ENCODE results near the gene BIRC3.

The BIRC3 gene

DNA sequence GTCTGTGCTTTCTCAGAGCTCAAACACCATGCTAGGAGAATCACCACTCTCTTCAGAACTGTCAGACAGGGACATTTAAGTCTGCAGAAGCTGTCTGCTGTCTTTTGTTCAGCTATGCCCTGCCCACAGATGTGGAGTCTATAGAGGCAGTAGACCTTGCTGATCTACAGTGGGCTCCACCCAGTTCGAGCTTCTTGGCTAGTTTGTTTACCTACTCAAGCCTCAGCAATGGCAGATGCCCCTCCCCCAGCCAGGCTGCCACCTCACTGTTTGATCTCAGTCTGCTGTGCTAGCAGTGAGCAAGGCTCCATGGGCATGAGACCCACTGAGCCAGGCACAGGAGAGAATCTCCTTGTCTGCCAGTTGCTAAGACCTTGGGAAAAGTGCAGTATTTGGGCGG, 16.4 kb upstream of the BIRC3 start:
- peak; percentile 74 for DNase-seq

DNA sequence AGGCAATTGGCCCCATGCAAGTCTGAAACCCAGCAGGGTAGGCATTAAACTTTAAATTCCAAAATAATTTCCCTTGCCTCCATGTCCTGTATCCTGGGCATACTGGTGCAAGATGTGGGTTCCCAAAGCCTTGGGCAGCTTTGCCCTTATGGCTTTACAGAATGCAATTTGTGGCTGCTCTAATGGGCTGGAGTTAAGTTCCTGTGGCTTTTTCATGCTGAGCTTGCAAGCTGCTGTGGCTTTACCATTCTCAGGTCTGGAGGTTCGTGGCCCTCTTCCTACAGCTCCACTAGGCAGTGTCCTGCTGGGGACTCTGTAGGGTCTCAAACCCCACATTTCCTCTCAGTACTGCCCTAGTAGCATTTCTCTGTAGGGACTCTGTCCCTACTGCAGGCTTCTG, 15.0 kb upstream of the BIRC3 start:
- DNase-seq = no peak

DNA sequence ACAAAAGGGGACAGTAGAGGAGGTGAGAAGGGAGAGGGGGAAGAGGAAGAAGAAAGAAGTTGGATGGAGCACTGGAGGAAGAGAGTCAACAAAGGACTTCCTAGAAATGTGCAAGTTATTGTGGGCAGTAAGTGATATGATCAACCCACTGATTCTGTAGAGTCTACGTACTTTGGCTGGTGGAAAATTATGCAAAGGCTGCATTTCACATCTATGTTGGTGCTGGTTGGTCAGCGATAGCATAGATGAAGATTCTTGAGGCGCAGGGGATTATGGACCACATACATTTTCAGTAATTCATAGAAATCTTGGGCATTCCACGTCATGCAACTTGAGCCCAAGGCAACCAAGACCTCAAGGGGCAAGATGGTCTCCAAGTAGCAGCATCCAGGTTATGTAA, 12.6 kb upstream of the BIRC3 start:
- no peak for DNase-seq

DNA sequence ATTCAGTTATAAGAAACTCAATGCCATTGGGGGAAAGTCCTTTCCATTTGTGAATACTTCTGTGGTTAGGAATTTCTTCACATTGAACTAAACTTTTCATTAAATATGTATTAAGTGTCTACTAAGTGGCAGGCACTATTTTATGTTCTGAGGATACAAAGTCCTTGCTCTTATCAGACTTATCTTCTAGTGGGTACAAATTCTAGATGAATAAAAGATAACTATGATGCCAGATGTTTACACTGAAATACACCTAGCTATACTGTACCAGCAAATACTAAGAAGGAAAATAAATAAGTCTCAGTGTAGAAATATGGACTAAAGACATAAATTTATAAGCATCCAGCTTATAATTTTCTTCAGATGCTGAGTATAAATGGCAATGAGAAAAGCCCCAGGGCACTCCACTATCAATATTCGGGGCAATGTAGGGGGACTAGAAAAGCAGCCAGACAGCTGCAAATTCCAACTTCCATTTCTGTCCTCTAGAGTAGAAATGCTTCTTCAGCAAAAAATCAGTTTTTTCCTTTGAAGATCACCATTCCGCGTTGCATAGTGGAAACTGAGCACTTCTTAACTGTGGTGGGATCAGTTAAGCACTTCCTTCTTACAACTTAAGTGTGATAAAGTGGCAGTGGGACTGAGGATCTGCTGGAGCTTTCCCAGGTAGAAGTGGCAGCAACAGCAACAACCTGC, 11.8 kb upstream of the BIRC3 start:
- DNase-seq = no peak

DNA sequence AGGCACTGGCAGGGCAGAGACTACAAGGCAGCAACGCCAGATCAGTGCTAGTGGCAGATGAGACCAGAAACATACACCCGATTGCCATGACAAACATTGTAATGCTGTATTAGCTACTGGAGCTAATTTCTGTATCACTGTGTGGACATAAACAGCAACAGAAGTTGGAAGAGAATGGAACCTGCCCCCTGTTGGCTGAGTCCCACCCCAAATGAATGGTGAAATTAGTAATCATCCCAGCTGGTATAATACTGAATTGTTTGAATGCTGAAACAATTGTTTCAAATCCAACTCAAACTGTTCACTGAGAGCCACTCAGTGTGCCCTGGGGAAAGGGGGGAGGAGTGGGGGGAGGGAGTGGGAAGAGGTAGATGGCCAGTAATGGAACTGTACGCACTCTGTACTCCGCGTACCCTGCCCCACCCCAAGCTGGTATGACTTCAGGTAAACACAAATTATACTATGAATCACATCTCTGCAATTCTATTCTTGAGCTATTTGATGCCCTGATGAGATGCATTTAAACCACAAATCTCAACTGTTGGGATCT, 11.2 kb upstream of the BIRC3 start:
- no peak for DNase-seq

DNA sequence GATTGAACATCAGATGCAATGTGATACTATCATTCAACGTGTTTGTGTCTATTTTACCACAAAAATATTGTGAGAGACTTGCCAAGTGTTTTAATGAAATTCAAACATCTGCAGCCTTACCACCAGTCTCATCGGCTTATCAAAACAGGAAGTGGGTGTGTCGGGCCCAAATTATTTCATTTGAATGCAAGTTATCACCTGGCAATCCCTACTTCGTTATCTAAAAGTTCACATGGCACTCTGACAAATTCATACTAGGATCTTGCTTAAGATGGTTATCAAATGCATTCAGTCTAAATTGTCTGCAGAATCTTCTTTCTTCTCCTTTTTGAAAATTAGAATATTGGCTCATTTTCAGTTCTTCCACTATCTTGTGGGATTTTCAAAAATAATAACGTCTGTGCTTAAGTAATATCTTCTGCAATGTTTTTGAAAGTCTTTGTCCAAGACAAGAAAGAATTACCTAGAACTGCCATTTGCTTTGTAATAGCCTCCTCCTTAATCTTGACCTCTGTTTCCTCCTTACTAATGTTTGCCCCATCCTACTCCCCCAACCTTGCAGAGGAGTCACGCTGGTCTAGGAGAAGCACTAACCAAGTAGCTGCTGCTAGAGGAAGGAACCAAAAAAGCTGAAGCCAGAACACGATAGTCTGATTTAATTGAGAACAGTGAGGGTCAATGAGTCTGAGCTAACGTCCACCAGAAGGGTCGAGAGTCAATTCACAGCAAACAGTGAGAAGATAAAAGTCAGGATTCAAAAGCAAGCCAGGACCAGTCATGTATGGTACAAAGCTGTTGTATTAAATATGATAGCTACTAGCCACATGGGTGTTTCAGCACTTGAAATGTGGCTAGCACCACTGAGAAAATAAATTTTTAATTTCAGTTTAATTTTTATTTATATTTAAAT, 10.2 kb upstream of the BIRC3 start:
- peak; percentile 66 for DNase-seq

DNA sequence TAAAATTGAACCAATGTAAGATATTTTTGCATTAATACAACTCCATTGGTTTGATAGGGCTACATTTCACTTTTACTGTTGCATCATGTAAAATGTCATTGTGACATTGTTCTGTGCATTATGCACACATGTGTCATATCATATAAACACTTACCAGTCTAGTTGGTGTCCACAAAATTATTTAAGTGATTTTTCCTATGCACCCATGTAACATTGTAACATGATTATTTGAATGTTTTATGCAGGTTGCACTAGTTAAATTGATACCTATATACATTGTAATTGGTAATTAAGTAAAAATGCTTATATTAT, 9.6 kb upstream of the BIRC3 start:
- no peak for DNase-seq

DNA sequence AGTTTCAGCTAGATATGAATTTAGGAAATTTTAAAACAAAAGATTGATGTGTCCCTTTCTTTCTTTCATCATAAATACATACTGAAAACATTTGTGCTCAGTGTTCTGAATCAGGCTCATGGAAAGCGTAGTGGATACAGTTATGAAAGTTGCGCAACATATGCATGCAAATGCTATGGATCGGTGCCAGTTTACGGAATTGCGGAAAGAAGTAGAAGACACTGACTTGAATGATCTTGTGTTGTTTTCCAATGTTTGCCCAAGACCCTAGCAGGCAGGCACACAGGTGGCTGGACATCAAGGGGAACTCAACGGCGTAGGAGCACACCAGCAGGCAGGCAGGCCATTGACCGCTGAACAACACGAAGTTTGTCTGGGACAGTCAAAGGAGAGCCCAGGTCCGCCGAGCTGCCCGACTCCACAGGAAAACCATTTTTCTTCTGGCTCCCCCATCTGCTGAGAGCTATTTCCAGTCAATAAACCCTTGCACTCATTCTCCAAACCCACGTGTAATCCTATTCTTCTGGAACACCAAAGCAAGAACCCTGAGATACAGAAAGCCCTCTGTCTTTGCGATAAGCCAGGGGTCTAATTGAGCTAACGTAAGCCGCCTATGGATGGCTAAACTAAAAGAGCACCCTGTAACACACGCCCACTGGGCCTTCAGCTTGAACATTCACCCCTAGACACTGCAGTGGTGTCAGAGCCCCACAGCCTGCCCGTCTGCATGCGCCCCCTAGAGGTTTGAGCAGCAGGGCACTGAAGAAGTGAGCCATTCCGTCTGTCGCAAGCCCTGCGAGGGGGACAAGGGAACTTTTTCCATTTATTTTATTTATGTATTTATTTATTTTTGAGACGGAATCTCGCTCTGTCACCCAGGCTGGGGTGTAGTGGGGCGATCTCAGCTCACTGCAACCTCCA, 7.4 kb upstream of the BIRC3 start:
- DNase-seq = no peak

DNA sequence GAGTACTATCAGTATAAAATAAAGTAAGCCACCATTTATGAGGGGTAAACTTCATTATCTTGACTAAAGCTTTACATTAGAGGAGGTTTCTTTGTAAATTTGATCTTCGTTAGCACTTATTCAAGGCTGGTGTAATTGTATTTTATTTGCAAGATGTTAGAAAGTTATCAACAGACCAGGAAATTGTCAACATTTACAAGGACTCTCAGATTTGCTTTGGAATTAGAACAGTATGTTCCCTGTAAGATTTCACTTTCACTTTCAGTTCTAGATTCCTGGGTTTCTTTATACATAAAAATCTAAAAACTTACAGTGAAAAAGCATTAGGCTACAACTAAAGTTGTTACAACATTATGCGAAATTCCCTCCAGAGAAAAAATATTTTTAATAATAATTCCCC, 4.6 kb upstream of the BIRC3 start:
- no peak for DNase-seq

DNA sequence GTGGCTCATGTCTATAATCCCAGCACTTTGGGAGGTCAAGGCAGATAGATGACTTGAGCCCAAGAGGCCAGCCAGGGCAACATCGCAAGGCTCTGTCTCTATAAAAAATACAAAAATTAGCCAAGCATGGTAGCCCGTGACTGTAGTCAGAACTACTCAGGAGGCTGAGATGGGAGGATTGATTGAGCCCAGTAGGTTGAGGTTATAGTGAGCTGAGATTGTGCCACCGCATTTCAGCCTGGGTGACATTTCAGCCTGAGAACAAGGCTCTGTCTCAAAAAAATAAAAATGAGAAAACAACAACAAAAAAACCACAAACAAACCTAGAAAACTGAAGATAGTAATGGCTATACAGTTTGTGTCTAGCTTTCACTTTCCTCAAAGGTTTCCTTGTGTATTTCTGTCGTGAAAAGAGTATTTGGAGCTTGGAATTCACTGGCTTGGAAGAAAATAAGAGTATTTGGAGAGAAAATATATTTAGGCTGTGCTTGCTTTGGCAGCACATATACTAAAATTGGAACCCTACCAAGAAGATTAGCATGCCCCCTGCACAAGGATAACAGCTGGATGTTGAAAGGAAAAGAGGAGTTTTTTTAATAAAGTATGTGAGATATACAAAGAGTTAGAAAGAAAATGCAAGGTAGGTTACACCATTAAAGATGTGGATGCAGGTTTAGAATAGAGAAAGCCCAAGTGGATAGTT, 3.9 kb upstream of the BIRC3 start:
- no peak for DNase-seq

DNA sequence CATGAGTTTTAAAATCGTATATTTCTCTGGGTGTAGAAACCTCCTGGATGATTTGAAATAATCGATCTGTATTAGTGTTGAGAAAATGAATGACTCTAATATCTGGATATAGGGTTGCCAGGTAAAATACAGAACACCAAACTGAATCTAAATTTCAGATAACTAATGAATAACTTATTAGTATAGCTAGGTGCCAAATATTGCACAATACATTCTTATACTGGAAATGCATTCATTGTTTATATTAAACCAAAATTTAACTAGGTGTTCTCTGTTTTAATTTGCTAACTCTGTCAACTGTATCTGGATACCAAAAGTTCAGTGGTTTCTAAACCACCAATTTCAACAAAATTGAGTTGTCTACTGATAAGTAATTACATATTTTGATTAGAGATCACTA, 2.5 kb upstream of the BIRC3 start:
- DNase-seq = no peak

DNA sequence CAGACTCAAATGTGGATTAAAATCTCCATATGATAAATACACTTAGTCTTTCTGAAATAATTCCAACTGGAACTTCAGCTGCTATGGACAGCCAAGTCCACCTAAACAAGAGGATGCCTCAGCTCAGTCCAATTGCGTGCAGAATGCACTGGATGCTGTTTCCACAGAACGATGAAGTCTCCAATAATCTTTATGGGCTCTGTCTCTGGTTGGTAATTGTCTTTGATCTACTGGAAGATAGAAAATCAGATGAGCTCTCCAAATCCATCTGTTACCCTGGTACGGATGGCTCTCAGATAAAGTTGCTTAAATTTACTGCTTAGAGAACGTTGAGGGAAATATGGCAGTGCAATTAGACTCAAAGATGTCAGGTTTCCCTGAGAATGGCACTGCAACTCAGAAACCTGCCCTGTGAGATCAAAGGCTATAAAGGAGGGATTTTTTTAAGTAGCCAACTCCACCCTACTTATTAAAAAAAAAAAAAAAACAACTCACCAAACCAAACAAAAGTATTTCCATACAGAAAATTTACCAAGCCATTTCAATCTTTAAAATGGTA, 859 bp upstream of the BIRC3 start:
- no peak for DNase-seq

DNA sequence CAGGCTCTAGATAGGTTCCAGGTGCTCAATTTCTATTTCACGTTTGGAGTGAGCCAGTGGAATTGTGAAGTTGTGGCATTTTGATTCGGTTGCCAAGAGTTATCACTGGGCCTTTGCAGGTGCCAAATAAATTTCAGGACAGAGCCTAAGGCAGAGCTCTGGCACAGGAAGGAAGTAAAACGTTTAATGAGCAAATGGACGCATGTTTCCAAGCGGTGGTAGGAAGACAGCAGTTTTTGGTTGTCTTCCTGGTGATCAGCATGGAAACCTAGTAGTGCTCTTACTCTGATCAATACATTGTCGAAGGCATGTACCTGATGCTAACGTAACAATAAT, 452 bp downstream of the BIRC3 start:
- no peak for DNase-seq

DNA sequence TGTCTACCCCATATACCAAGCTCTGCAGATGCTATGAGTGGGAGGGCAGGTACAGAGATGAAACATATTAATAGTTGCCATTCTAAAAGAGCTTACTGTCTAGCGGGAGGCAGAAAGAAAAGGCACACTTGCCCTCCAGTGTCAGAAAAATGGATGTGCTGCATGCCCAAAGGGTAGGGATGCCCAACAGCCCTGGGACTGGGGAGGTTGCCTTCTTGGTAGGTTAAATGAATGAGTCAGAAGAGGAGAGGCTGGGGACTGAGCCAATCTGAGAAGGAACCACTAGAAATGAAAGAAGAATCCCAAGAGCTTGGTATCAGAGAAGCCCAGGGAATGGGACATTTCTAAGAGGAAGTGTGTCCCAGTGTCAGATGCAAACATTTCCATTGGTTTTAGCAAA, 1.2 kb downstream of the BIRC3 start:
- peak; percentile 66 for DNase-seq

DNA sequence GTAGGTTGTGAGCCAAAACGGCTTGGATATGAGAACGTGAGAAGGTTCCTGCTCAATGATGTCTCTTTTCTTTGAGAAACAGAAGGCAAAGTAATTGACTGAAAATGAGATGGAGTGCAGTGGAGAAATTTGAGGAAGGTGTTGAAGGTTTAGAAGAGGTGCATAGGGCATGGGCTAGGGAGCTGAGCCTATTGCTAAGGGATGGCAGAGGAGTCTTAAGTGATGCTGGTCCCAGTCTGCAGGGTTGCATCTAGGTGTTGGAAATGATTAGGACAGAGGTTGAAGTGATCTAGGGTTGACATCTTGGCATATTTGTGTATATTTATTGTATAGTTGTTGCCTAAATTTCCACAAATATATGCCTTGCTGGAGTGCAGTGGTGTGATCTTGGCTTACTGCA, 2.3 kb downstream of the BIRC3 start:
- no peak for DNase-seq

DNA sequence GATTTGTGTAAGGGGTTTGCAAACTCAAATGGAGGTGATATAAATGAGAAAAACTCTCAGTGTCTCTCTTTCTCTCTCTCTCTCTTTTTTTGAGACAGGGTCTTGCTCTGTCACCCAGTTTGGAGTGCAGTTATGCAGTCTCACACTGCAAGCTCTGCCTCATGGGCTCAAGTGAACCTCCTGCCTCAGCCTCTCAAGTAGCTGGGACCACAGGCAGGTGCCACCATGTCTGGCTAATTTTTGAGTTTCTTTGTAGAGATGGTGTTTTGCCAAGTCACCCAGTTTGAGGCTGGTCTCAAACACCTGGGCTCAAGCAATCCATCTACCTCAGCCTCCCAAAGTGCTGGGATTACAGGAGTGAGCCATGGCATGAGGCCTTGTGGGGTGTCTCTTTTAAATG, 2.9 kb downstream of the BIRC3 start:
- no peak for DNase-seq

DNA sequence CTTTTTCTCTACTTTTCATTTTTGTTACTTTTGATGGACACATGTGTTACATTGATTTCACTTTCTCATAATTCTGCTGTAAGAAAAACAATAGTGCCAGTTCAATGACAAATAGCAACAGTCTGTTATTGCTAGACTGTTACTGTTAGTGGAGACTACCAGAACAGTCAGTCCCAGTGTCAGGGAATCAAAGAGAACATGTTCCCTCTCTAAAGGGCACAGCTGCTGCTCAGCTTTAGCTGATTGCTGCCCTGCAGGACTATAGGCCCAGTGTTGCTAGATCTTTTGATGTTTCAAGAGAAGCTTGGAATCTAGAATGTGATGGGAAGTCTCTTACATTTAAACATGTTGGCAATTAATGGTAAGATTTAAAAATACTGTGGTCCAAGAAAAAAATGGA, 3.4 kb downstream of the BIRC3 start:
- DNase-seq = no peak

DNA sequence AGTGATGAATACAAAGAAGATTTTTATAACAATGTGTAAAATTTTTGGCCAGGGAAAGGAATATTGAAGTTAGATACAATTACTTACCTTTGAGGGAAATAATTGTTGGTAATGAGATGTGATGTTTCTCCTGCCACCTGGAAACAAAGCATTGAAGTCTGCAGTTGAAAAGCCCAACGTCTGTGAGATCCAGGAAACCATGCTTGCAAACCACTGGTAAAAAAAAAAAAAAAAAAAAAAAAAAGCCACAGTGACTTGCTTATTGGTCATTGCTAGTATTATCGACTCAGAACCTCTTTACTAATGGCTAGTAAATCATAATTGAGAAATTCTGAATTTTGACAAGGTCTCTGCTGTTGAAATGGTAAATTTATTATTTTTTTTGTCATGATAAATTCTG, 5.3 kb downstream of the BIRC3 start:
- DNase-seq = no peak

DNA sequence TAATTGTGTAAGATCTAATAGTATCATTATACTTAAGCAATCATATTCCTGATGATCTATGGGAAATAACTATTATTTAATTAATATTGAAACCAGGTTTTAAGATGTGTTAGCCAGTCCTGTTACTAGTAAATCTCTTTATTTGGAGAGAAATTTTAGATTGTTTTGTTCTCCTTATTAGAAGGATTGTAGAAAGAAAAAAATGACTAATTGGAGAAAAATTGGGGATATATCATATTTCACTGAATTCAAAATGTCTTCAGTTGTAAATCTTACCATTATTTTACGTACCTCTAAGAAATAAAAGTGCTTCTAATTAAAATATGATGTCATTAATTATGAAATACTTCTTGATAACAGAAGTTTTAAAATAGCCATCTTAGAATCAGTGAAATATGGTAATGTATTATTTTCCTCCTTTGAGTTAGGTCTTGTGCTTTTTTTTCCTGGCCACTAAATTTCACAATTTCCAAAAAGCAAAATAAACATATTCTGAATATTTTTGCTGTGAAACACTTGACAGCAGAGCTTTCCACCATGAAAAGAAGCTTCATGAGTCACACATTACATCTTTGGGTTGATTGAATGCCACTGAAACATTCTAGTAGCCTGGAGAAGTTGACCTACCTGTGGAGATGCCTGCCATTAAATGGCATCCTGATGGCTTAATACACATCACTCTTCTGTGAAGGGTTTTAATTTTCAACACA, 6.4 kb downstream of the BIRC3 start:
- DNase-seq = no peak

DNA sequence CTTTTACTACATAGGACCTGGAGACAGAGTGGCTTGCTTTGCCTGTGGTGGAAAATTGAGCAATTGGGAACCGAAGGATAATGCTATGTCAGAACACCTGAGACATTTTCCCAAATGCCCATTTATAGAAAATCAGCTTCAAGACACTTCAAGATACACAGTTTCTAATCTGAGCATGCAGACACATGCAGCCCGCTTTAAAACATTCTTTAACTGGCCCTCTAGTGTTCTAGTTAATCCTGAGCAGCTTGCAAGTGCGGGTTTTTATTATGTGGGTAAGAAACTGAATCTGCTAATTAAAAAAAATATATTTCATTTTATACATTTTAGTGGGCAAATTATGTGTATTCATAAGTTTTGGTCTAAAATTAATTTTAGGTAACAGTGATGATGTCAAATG, 7.8 kb downstream of the BIRC3 start:
- DNase-seq = no peak

DNA sequence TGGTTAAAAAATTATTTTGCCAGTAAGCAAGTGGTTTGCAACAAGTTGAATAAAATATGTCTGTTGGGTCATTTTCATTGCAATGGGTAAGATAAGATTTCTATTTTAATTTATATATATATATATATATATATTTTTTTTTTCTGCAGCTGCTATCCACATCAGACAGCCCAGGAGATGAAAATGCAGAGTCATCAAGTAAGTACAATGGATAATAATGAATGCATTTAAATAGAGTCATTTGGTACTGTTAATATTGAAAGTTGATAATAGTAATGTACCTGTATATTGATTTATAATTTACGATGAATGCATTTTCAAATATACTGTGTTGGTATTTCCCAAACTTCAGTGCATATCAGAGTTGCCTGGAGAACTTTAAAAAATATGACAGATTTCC, 11.5 kb downstream of the BIRC3 start:
- no peak for DNase-seq

DNA sequence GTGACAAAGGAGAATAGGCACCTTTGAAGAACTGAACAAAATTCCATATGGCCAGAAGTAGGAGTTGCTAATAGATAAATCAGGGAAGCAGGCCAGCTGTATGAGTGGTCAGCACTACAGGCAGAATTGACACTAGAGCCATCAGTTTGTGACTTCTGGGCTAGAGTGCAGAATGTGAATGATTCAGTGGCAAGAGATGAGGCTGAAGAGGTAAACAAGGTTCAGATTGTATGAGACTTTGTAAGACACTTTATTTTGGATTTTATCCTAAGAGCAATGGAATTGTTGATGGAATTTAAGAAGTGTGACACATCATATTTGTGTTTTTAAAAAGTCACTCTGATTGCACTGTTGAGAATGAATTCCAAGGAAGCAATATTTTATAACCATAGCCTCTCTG, 12.9 kb downstream of the BIRC3 start:
- DNase-seq = no peak
